ENCODE measurements around the gene CDC5L.
"Not testable (repeated sequence)": the region's sequence is repeated elsewhere in the genome, so short reads cannot be mapped to it uniquely, and the experiment has no call there.

The CDC5L gene

DNA sequence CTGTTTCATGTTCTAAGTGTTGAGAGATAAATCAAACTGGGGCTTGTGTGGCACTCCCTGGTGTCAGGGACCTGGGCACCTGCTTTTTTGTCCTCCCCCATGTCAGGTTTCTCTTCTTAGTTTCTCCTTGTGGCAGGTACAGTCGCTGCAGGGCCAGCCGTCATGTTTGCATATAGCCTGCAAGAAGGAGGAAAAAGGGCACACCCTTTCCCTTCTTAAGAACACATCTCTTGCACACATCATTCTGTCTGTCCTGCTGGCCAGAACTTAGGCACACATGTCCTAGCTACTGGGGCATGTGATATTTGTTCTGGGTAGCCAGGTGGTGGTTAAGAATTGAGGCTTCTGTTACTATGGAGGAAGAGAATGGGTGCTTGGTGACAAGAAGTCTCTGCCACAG, 27.9 kb downstream of the CDC5L start:
- DNase-seq (ENCODE audit: low spot score) = no peak

GRCh38 chr6:44415873-44416502, 28.5 kb downstream of the CDC5L start:
- no peak for DNase-seq (ENCODE audit: low spot score)

GRCh38 chr6:44422531-44422930, 35.0 kb downstream of the CDC5L start:
- DNase-seq (ENCODE audit: low spot score) = no peak

- no peak for DNase-seq (ENCODE audit: low spot score)
Measured at GRCh38 chr6:44423306-44423705, 35.8 kb downstream of the CDC5L start.

GRCh38 chr6:44425951-44426350, 38.4 kb downstream of the CDC5L start:
- no peak for DNase-seq (ENCODE audit: low spot score)

- no peak for DNase-seq (ENCODE audit: low spot score)
Measured at GRCh38 chr6:44428682-44429081, 41.2 kb downstream of the CDC5L start.

- DNase-seq (ENCODE audit: low spot score) = no peak
Measured at GRCh38 chr6:44430326-44430725, 42.8 kb downstream of the CDC5L start.

DNA sequence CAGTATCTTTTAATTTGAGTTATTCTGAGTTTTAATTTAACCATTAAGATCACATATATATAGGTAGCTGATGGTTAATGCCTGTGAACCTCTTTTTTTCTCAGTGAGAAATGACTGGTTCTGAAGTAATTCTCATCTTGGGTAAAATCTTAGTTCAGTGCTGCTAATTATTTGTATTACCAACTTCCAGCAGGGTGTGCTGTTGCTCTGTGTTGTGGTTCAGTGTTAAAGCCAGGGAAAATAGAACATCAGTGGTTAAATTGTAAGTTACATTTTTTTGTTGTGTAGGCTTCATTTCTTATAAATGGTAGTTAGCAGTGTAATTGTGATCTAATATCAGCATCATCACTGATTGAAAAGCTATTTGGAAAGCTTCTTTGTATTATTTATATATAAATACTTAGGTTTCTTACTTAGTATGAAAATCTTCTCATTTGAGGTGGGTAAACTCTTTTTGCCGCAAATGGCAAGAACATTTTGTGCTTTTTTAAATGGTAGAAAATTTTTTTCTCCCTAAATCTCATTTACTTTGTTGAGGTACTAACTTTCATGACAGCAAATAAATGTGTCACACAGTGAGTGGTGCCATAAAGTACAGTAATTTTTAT, 43.7 kb downstream of the CDC5L start:
- DNase-seq (ENCODE audit: low spot score) = peak; percentile 42

GRCh38 chr6:44432227-44432626, 44.7 kb downstream of the CDC5L start:
- DNase-seq (ENCODE audit: low spot score) = no peak

GRCh38 chr6:44432726-44433125, 45.2 kb downstream of the CDC5L start:
- no peak for DNase-seq (ENCODE audit: low spot score)

DNA sequence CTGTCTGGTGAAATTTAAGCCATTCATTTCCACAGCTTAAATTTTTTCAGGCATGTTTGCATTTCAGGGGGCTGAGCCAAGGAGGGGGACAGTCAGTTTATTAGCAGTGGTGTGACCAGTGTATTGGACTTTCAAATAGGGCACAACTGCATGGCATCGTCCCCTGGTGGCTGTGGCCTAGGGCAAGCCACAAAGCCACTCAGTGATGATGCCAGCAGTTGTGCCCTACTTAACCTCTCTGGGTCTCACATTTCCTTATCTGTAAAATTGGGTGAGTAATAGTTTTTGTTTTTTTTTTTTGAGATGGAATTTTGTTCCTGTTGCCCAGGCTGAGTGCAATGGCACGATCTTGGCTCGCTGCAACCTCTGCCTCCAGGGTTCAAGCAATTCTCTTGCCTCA, 48.0 kb downstream of the CDC5L start:
- DNase-seq (ENCODE audit: low spot score) = no peak

- DNase-seq (ENCODE audit: low spot score) = no peak
Measured at GRCh38 chr6:44438827-44439226, 51.3 kb downstream of the CDC5L start.

GRCh38 chr6:44439270-44440045, 52.0 kb downstream of the CDC5L start:
- DNase-seq (ENCODE audit: low spot score) = no peak

DNA sequence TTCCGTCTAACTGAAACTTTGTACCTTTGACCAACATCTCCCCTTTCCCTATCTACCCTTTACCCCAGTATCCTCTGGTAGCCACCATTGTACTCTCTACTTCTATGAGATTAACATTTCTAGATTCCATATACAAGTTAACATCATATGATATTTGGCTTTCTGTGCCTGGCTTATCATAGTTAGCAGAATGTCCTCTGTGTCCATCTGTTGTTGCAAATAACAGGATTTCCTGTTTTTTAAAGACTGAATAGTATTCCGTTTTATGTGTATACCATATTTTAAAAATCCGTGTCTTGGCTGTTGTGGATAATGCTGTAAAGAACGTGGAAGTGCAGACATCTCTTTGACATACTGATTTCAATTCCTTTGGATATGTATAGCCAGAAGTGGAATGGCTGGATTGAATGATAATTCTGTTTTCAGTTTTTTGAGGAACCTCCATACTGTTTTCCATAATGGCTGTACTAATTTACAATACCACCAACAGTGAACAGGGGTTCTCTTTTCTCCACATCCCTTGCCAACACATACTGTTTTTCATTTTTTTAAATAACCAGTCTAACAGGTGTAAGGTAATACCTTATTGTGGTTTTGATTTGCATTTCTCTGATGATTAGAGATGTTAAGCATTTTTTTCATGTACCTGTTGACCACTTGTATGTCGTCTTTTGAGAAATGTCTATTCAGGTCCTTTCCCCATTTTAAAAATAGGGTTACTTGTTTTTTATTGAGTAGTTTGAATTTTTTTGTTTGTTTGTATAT, 53.8 kb downstream of the CDC5L start:
- DNase-seq (ENCODE audit: low spot score) = no peak

- DNase-seq (ENCODE audit: low spot score) = no peak
Measured at GRCh38 chr6:44442236-44442635, 54.7 kb downstream of the CDC5L start.

DNA sequence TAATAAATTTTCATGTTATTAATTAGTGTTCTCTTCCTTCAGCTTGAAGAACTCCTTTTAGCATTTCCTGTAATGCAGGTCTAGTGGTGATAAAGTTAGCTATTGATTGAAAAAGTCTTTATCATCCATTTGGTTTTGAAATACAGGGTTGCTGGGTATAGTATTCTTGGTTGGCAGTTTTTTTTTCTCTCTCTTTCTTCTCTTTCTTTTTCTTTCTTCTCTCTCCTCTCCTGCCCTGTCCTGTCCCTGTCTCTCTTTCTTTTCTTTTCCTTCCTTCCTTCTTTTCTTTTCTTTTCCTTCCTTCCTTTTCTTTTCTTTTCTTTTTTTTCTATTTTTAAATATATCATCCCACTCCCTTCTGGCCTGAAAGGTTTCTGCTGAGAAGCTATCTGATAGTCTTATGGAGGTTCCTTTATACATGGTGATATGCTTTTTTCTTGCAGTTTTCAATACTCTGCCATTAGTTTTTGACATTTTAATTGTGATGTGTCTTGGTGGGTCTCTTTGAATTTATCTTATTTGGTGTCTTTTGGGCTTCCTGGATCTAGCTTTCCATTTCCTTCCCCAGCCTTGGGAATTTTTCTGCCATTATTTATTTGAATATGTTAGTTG, 55.4 kb downstream of the CDC5L start:
- no peak for DNase-seq (ENCODE audit: low spot score)

- no peak for DNase-seq (ENCODE audit: low spot score)
Measured at GRCh38 chr6:44444853-44445252, 57.3 kb downstream of the CDC5L start.

DNA sequence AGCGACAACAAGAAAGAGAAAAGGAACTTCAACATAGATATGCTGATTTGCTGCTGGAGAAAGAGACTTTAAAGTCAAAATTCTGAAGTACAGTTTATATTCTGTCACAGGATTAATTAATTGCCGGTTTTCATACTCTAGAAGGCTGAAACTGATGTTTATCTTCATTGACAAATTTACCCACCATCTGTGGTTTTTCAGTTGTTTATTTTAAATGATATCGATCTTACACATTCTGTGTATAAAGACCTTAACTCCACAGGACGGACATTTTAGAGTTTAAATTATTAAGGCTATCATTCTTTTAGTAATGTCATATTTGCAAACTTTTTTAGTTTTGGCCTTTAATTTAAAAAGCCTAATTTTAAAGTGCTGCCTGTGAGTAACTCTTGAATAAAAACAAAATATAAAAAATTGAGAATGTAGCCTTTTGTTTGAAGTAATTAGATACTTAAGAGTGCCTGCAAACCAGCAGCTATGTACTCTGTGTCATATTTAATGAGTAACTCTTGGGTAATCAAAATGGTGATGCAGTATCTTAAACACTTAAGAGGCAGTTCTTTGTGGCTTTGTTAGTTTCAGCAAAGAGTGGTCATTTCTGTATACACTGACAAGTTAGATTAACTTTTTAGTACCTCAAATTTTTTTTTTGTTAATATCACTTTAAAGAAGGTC, 59.3 kb downstream of the CDC5L start:
- no peak for DNase-seq (ENCODE audit: low spot score)

- not testable (repeated sequence) for DNase-seq (ENCODE audit: low spot score)
Measured at GRCh38 chr6:44449181-44449580, 61.7 kb downstream of the CDC5L start.

- no peak for DNase-seq (ENCODE audit: low spot score)
Measured at GRCh38 chr6:44451803-44452695, 64.5 kb downstream of the CDC5L start.

Measured in SK-N-DZ (cell line).